ENCODE measurements around the gene EEIG2. TPM values are rescaled to one million over a fixed set of nuclear protein-coding genes. Genes with fewer than 3 reads are reported as not detected.

EEIG2 gene
- total and polyA plus RNA-seq, 2 experiments from 2014 or later, result 5.4 to 12.2 TPM

- no peaks in the 10 kb centered on the region for H3K9me3 ChIP-seq (ENCODE audit: low read depth)
- no peak overlapping the region for H3K4me3 ChIP-seq
- peaks cover 26% of the 10 kb centered on the region for H3K4me1 ChIP-seq (ENCODE audit: low read depth)
- no peak overlapping the region for H3K27ac ChIP-seq
- no peaks in the 10 kb centered on the region for H3K36me3 ChIP-seq
- H3K27me3 ChIP-seq, result no peaks in the 10 kb centered on the region
- TF ChIP-seq CTCF (IDR thresholded peaks at IDR 0.05; ENCODE audit: low read depth, low read length), result no peak
- DNase-seq (ENCODE audit: low read depth in 1 of 2, low spot score in 1 of 2), result no peak
Measured at GRCh38 chr1:108593448-108593847, 33.5 kb downstream of the EEIG2 start.

DNA sequence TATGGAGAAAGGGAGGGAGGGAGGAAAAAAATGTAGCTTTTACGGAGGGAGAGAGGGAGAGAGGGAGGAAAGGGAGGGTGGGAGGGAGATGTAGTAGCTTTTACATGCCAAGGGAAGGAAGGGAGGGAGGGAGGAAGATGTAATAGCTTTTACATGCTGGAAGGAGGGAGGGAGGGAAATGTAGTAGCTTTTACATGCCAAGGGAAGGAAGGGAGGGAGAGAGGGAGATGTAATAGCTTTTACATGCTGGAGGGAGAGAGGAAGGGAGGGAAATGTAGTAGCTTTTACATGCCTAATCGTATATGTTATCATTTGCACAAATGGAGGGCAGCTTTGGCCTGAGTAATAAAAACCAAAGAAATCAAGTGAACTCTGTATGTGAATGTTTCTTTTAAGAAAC lies 35.6 kb downstream of the EEIG2 start:
- TF ChIP-seq CTCF (IDR thresholded peaks at IDR 0.05; ENCODE audit: low read depth, low read length), result no peak
- no peak overlapping the region for H3K4me3 ChIP-seq
- peak in 1 of 2 donors; percentile 85 for DNase-seq (ENCODE audit: low read depth in 1 of 2, low spot score in 1 of 2)
- H3K9me3 ChIP-seq (ENCODE audit: low read depth), result no peaks in the 10 kb centered on the region
- no peaks in the 10 kb centered on the region for H3K27me3 ChIP-seq
- H3K27ac ChIP-seq, result no peak overlapping the region
- peaks cover 38% of the 10 kb centered on the region for H3K4me1 ChIP-seq (ENCODE audit: low read depth)
- no peaks in the 10 kb centered on the region for H3K36me3 ChIP-seq

- H3K27me3 ChIP-seq, result no peaks in the 10 kb centered on the region
- no peak for TF ChIP-seq CTCF (IDR thresholded peaks at IDR 0.05; ENCODE audit: low read depth, low read length)
- H3K4me1 ChIP-seq (ENCODE audit: low read depth), result peaks cover 53% of the 10 kb centered on the region
- no peak for DNase-seq (ENCODE audit: low read depth in 1 of 2, low spot score in 1 of 2)
- peak overlapping the region; percentile 66 for H3K27ac ChIP-seq
- no peaks in the 10 kb centered on the region for H3K36me3 ChIP-seq
- no peaks in the 10 kb centered on the region for H3K9me3 ChIP-seq (ENCODE audit: low read depth)
- no peak overlapping the region for H3K4me3 ChIP-seq
Measured at GRCh38 chr1:108597041-108597440, 37.1 kb downstream of the EEIG2 start.

- Histone ChIP-seq H3K27ac (peak overlapping the region; percentile 84), H3K4me3 (no peak overlapping the region), H3K9me3 (ENCODE audit: low read depth) (no peaks in the 10 kb centered on the region), H3K27me3 (no peaks in the 10 kb centered on the region), H3K4me1 (ENCODE audit: low read depth) (peaks cover 66% of the 10 kb centered on the region), H3K36me3 (no peaks in the 10 kb centered on the region)
- no peak for DNase-seq (ENCODE audit: low read depth in 1 of 2, low spot score in 1 of 2)
- no peak for TF ChIP-seq CTCF (IDR thresholded peaks at IDR 0.05; ENCODE audit: low read depth, low read length)
Measured at GRCh38 chr1:108598340-108598739, 38.4 kb downstream of the EEIG2 start.

- no peak for TF ChIP-seq CTCF (IDR thresholded peaks at IDR 0.05; ENCODE audit: low read depth, low read length)
- H3K4me3 ChIP-seq, result peak overlapping the region; percentile 4
- no peaks in the 10 kb centered on the region for H3K36me3 ChIP-seq
- no peak for DNase-seq (ENCODE audit: low read depth in 1 of 2, low spot score in 1 of 2)
- H3K27me3 ChIP-seq, result no peaks in the 10 kb centered on the region
- no peaks in the 10 kb centered on the region for H3K9me3 ChIP-seq (ENCODE audit: low read depth)
- H3K4me1 ChIP-seq (ENCODE audit: low read depth), result peaks cover 71% of the 10 kb centered on the region
- peak overlapping the region; percentile 84 for H3K27ac ChIP-seq
Measured at GRCh38 chr1:108600504-108600903, 40.6 kb downstream of the EEIG2 start.

All from cardiac muscle cell (in vitro differentiated cells and primary cell).